ENCODE results near the gene SCTR.

The SCTR gene

DNA sequence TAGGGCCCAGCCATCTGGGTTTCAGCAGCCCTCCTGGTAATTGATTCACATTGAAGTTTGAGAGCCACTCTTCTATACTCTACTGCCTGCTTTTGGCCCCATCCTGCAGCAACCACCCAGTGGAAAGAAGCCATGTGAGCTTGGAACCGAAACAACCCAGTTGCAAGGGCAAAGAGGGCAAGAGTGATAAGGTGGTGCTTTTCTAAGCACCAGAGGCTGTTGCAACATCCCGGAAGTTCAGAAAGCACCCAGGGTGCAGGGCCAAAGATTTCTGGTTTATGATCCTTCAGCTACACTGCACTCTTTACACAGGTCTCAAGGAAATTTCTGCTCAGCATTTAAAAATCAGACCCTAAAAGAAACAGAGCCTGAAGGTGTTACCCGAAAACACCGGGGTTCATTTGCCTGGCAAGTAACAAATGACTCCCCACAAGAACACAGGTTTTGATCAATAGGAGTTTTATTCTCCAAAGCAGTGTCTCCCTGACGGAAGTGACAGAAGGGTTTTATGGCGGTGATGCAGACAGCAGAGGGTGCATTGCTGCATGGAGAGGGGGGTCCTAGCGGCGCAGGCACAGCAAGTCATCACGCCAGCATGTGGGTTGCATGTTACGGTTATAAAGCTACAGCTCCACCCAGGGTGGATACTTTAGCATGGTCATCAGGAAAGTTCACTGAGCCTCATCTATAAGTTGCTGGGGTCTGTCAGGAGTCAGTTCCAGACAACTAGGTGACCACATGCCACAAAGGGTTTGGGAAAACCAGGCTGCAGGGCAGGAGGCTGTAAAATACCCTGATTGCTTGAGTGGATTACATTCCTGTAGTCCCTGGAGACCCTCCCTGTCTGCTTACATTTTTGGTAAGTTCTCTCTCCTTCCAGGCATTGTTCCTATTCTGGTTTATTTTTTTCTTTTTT lies 121.4 kb downstream of the SCTR start:
- no peak for DNase-seq

DNA sequence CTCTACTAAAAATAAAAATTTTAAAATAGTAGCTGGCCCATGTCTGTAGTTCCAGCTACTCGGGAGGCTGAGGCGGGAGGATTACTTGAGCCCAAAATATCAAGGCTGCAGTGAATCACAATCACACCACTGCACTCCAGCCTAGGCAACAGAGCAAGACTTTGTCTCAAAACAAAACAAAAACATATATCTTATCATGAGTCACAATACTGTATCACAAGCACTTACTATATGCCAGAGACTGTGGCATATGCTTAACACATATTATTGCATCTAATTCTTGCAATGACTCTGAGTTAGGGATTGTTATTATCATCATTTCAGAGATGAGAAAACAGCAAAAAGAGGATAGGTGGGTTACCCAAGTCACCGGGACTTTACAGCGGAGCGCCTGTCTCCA lies 122.2 kb downstream of the SCTR start:
- no peak for DNase-seq

DNA sequence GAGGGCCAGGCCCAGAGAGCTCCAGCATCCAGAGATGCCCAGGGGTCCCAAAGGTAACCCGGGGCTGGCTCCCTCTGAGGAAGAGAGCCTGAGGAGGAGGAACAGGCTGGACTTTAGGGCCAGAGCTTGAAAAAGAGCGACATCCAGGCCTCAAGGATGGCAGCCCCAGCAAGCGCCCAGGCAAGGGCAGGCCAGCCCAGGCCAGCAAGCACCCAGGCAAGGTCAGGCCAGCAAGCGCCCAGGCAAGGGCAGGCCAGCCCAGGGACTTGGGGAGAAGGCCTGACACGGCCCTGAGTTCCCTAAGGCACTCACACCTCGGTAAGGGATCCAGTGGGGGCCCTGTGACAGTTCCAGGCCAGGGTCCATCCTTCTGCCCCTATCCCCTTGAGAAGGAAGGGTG lies 127.1 kb downstream of the SCTR start:
- no peak for DNase-seq

DNA sequence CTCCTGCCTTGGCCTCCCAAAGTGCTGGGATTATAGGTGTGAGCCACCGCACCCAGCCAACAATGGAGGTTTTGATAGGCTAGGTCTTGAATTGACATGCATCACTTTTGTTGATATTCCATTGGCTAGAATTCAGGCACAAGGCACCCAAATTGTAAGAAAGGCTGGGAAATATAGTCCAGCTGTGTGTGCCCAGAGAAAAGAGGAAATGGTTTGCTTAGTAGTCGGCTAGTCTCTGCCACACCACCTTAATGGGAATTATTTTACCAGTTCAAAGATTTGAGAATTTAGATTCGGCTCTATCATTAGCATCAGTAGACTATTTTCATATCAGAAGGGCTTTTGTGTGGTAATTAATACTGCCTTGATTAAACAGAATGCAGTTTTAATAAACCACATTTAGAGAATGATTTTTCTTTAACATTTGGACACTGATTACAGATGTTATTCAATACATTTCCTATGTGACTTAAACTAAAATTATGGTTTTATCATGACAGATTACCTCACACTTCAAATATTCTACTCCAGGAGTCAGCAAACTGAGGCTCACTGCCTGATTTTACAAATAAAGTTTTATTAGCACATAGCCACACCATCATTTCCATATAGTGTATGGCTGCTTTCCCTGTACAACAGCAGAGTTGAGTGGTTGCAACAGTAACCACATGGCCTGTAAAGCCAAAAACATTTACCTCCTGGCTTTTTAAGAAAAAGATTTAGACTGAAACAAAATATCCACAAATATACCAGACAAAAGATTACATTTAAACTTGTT lies 130.1 kb downstream of the SCTR start:
- no peak for DNase-seq

Data from right hindlimb (tissue), 1 donor.